ENCODE data around the gene PLCL1. TPM values are rescaled to one million over a fixed set of nuclear protein-coding genes. Genes with fewer than 3 reads are reported as not detected.
A peak's percentile ranks its signal among the peaks of the same experiment; 100 is the strongest.

Gene PLCL1
- polyA plus RNA-seq, 3 donors, result 0.69 to 1.4 (median 0.79) TPM

DNA sequence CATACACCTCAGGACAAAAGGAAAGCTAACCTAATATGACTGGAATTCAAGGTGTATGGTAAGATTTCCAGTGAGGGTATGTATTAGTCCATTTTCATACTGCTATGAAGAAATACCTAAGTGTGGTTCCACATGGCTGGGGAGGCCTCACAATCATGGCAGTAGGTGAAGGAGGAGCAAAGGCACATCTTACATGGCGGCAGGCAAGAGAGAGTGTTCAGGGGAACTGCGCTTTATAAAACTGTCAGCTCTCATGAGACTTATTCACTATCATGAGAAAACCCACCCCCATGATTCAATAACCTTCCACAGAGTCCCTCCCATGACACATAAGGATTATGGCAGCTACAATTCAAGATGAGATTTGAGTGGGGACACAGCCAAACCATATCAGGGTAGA lies 186.0 kb downstream of the PLCL1 start:
- DNase-seq, result no peak
- Histone ChIP-seq H4K20me1 (ENCODE audit: insufficient read depth, low read length) (no peaks in the 10 kb centered on the region), H3K79me2 (ENCODE audit: insufficient read depth, low read length) (no peaks in the 10 kb centered on the region), H3K4me1 (ENCODE audit: control insufficient read depth in 1 of 2, insufficient read depth in 2 of 2, low read length in 2 of 2) (no peaks in the 10 kb centered on the region), H2AFZ (ENCODE audit: insufficient read depth, low read depth, low read length, poor library complexity, severe bottlenecking) (no peak overlapping the region), H3K36me3 (replicated peaks in 1 of 2; ENCODE audit: control insufficient read depth in 1 of 2, insufficient read depth in 2 of 2, low read length in 2 of 2) (no peaks in the 10 kb centered on the region), H3K9ac (ENCODE audit: insufficient read depth, low read length, poor library complexity, severe bottlenecking) (no peak overlapping the region), H3K27ac (ENCODE audit: low read depth in 1 of 2, low read length in 2 of 2) (no peak overlapping the region), H3K27me3 (ENCODE audit: control insufficient read depth in 2 of 2, insufficient read depth in 2 of 2, low read length in 2 of 2) (no peaks in the 10 kb centered on the region), H3K4me3 (replicated peaks in 1 of 3; ENCODE audit: low read depth in 2 of 3, low read length in 3 of 3) (no peak overlapping the region), H3K4me2 (replicated peaks; ENCODE audit: extremely low read depth, low read length, poor library complexity, severe bottlenecking) (no peak overlapping the region), H3K9me3 (replicated peaks in 1 of 2; ENCODE audit: control insufficient read depth in 1 of 2, insufficient read depth in 1 of 2, low read length in 2 of 2) (no peaks in the 10 kb centered on the region)
- intact Hi-C loops (cut with micrococcal nuclease), result no loop called here
- WGBS (ENCODE audit: insufficient coverage), result no CpG with 5 or more reads among the region's 2 CpGs
- peaks cover 0 to 4% (median 2%) of the 10 kb centered on the region in 7 donors for H3K9me3 Mint-ChIP-seq
- peaks cover 0 to 2% (median 1%) of the 10 kb centered on the region in 3 donors for H3K27me3 Mint-ChIP-seq (ENCODE audit: low read depth in 3 of 3)
- H3K4me1 Mint-ChIP-seq, result no peaks in the 10 kb centered on the region
- H3K27ac Mint-ChIP-seq, result peak overlapping the region in 1 of 7 donors; percentile 1
- no peak overlapping the region for H3K4me3 Mint-ChIP-seq
- no peaks in the 10 kb centered on the region for H3K36me3 Mint-ChIP-seq
- TF ChIP-seq CTCF (IDR thresholded peaks at IDR 0.05), result no peak

DNA sequence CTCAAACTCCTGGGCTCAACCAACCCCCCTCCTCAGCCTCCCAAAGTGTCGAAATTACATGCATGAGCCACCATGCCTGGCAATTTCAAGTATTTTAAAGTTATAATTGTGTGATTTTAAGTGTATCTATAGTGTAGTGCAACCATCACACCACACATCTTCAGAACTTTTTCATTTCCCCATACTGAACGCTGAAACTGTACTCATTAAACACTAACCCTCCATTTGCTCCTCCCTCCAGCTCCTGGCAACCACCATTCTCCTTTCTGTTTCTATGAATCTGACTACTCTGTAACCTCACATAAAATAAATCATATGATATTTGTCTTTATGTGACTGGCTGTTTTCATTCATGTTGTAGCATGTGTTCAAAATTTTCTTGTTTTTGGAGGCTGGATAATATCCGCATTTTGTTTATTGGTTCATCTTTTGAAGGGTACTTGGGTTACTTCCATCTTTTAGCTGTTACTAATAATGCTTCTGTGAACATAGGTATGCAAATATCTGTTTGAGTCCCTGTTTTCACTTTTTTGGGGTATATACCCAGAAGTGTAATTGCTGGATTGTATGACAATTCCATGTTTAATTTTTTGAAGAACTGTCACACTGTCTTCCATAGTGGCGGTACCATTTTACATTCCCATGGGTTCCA lies 188.2 kb downstream of the PLCL1 start:
- H3K9me3 ChIP-seq (replicated peaks in 1 of 2; ENCODE audit: control insufficient read depth in 1 of 2, insufficient read depth in 1 of 2, low read length in 2 of 2), result no peaks in the 10 kb centered on the region
- no peaks in the 10 kb centered on the region for H3K36me3 ChIP-seq (replicated peaks in 1 of 2; ENCODE audit: control insufficient read depth in 1 of 2, insufficient read depth in 2 of 2, low read length in 2 of 2)
- no peaks in the 10 kb centered on the region for H4K20me1 ChIP-seq (ENCODE audit: insufficient read depth, low read length)
- Mint-ChIP-seq H3K27me3 (ENCODE audit: low read depth in 3 of 3) (peaks cover 0 to 2% (median 1%) of the 10 kb centered on the region in 3 donors), H3K27ac (no peak overlapping the region), H3K4me3 (no peak overlapping the region), H3K36me3 (no peaks in the 10 kb centered on the region), H3K9me3 (peaks cover 0 to 4% (median 2%) of the 10 kb centered on the region in 7 donors), H3K4me1 (no peaks in the 10 kb centered on the region)
- no peak overlapping the region for H3K9ac ChIP-seq (ENCODE audit: insufficient read depth, low read length, poor library complexity, severe bottlenecking)
- no peak overlapping the region for H2AFZ ChIP-seq (ENCODE audit: insufficient read depth, low read depth, low read length, poor library complexity, severe bottlenecking)
- intact Hi-C loops (cut with micrococcal nuclease), result no loop called here
- no peaks in the 10 kb centered on the region for H3K4me1 ChIP-seq (ENCODE audit: control insufficient read depth in 1 of 2, insufficient read depth in 2 of 2, low read length in 2 of 2)
- TF ChIP-seq CTCF (IDR thresholded peaks at IDR 0.05), result no peak
- no peak overlapping the region for H3K27ac ChIP-seq (ENCODE audit: low read depth in 1 of 2, low read length in 2 of 2)
- no peak for DNase-seq
- H3K79me2 ChIP-seq (ENCODE audit: insufficient read depth, low read length), result no peaks in the 10 kb centered on the region
- H3K27me3 ChIP-seq (ENCODE audit: control insufficient read depth in 2 of 2, insufficient read depth in 2 of 2, low read length in 2 of 2), result no peaks in the 10 kb centered on the region
- no peak overlapping the region for H3K4me3 ChIP-seq (replicated peaks in 1 of 3; ENCODE audit: low read depth in 2 of 3, low read length in 3 of 3)
- no peak overlapping the region for H3K4me2 ChIP-seq (replicated peaks; ENCODE audit: extremely low read depth, low read length, poor library complexity, severe bottlenecking)
- 100% methylated on average over 1 of the region's 4 CpGs for WGBS (ENCODE audit: insufficient coverage)

All from CD14-positive monocyte (primary cell).